Epithelial cell of esophagus (primary cell): ENCODE results near the gene SPON2.
A peak's percentile ranks its signal among the peaks of the same experiment; 100 is the strongest.

Experiments used
- DNase-seq: peaks from one replicate; pipeline ENCODE4 v3.0.0; 2010; ENCODE audit warnings: low read depth
- H3K4me3 ChIP-seq: 2 replicates; pipeline ENCODE4 v1.5.1; 2011; ENCODE audit warnings: mild to moderate bottlenecking, low read length, control low read depth
- TF ChIP-seq, protein P1 (sequence below): IDR thresholded peaks from 2 replicates; pipeline ENCODE4 v1.5.1; 2011; ENCODE audit warnings: low read depth, mild to moderate bottlenecking, low read length, control low read depth, inconsistent platforms; ENCODE audit not compliant: insufficient read depth; ENCODE audit errors: missing control alignments

The SPON2 gene

DNA sequence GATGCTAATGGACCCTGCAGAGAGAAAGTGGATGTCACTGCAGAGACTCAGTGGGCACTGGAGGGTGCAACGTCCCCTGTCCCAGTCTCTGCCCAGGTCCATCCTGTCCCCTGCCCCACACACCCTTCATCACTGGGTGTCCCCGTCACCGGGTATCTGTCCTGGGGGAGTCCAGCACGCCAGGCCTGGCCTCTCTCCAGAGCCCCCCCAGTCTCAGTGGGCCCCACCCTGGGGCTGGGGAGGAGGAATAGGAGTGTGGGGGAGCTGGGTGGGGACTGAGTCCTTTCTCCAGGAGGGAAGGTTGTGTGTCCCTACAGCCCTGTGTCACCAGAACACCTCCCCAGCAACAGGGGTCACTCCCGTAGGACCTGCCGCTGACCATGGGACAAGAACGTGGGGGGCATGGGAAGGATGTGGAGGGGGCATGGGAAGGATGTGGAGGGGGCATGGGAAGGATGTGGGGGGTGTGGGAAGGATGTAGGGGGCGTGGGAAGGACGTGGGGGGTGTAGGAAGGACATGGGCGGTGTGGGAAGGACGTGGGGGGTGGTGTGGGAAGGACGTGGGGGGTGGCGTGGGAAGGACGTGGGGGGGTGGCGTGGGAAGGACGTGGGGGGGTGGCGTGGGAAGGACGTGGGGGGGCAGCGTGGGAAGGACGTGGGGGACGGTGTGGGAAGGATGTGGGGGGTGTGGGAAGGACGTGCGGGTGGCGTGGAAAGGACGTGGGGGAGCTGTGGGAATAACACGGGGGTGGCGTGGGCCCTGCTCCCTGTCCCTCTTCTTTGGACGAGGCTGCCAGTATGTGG, 21.0 kb upstream of the SPON2 start:
- H3K4me3 ChIP-seq = no peak overlapping the region
- DNase-seq = no peak
- TF ChIP-seq, protein P1, sequence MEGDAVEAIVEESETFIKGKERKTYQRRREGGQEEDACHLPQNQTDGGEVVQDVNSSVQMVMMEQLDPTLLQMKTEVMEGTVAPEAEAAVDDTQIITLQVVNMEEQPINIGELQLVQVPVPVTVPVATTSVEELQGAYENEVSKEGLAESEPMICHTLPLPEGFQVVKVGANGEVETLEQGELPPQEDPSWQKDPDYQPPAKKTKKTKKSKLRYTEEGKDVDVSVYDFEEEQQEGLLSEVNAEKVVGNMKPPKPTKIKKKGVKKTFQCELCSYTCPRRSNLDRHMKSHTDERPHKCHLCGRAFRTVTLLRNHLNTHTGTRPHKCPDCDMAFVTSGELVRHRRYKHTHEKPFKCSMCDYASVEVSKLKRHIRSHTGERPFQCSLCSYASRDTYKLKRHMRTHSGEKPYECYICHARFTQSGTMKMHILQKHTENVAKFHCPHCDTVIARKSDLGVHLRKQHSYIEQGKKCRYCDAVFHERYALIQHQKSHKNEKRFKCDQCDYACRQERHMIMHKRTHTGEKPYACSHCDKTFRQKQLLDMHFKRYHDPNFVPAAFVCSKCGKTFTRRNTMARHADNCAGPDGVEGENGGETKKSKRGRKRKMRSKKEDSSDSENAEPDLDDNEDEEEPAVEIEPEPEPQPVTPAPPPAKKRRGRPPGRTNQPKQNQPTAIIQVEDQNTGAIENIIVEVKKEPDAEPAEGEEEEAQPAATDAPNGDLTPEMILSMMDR = no peak

DNA sequence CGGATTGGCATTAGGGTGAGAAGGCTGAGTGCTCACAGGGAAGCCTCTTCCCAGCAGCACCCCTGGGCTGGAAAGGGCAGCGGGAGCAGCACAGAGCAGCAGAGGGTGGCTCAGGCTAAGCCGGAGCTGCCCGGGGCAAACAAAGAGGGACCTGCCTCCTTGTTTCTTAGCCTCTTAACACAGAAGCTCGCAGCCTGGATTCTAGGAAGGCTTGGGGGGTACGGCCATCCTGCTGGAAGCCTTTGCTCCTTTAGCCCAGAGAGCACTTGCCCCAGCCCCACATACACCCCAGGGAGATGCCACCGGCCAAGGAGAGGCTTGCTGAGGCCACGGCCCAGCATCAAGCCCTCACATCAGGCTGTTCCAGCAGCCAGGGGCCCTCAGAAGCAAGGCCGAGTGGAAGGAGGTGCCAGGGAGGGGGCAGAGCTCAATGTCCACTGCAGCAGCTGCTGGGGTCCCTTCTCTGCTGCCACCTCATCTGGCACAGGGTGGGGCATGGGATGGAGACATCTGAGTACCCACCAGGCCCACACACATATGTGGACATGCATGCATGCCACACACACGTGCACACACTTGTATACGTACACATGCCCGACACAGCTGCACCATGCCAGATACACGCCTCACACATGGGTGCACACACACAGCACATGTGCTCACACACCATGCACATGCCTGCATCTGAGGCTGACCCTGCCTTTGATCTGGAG, 20.3 kb upstream of the SPON2 start:
- DNase-seq = no peak
- TF ChIP-seq, protein P1 = no peak
- H3K4me3 ChIP-seq = no peak overlapping the region

DNA sequence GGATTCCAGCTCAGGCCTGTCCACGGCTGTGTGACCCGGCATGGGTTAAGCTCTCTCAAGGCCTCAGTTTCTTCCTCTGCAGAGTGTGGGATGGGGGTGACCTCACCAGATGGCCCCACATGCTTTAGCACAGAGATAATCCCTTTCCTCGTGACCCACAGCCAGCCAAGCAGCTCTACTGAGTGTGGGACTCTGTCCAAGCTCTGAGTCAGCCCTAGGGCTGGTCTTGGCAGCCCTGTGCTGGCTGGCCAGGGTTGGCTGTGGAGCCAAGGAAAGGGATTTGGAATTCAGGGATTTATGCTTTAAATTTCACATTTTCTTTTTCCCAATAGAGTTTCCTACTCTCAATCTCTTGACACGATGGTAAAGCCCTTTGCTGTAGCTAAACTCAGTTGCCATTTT, 19.7 kb upstream of the SPON2 start:
- no peak overlapping the region for H3K4me3 ChIP-seq
- DNase-seq = peak; percentile 90
- TF ChIP-seq, protein P1 = no peak

DNA sequence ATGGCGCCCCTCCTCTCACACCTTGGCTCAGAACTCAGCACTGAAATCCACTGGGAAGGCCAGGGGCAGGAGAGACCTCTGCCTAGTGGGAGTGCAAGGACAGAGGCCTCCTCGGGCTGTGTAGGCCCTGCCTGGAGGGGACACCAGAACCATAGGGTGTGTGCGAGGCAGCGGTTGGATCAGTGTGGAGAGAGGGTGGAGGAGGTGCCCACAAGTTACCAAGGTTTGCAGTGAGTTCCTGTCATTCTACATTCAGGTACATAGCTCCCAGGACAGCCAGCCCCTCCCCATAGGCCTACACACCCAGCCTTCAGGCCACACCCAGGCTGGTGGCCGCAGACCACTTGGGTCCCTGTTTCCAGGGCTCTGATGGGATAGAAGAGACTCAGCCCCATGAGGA, 19.2 kb upstream of the SPON2 start:
- no peak for DNase-seq
- TF ChIP-seq, protein P1 = no peak
- H3K4me3 ChIP-seq = no peak overlapping the region

DNA sequence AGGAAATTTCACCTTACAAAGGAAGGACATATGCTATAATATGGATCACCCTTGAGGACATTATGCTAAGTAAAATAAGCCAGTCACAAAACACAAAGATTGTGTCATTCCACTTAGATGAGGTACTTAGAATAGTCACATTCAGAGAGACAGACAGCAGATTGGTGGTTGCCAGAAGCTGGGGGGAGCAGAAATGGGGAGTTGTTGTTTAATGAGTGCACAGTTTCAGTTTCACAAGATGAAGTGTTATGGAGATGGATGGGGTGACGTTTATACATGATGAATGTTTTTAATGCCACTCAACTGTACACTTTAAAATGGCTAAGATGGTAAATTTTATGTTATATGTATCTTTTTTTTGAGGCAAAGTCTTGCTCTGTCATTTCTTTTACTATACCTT, 14.8 kb upstream of the SPON2 start:
- TF ChIP-seq, protein P1 = no peak
- no peak overlapping the region for H3K4me3 ChIP-seq
- no peak for DNase-seq

DNA sequence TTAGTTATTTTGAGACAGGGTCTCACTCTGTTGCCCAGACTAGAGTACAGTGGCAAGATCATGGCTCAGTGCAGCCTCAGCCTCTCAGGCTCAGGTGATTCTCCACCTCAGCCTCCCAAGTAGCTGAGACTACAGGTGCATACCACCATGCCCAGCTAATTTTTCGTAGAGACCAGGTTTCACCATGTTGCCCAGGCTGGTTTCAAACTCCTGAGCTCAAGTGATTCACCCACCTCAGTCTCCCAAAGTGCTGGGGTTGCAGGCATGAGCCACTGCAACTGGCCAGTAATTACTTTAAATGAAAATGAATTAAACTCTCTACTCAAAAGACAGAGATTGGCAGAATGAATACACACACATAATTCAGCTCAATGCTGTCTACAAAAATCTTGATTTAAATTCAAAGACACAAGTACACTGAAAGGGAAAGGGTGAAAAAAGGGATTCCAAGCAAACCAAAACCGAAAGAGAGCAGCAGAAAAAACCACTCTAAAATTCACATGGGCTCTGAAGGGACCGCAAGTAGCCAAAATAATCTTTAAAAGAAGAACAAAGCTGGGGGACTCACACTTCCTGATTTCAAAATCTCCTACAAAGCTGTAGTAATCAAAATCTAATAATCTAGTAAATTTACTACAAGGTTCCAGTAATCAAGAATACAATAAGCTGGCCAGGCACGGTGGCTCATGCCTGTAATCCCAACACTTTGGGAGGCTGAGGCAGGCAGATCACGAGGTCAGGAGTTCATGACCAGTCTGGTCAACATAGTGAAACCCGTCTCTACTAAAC, 11.8 kb upstream of the SPON2 start:
- TF ChIP-seq, protein P1 = no peak
- no peak for DNase-seq
- H3K4me3 ChIP-seq = no peak overlapping the region
